Measurements from ENCODE around the gene FBRSL1.

The FBRSL1 gene

DNA sequence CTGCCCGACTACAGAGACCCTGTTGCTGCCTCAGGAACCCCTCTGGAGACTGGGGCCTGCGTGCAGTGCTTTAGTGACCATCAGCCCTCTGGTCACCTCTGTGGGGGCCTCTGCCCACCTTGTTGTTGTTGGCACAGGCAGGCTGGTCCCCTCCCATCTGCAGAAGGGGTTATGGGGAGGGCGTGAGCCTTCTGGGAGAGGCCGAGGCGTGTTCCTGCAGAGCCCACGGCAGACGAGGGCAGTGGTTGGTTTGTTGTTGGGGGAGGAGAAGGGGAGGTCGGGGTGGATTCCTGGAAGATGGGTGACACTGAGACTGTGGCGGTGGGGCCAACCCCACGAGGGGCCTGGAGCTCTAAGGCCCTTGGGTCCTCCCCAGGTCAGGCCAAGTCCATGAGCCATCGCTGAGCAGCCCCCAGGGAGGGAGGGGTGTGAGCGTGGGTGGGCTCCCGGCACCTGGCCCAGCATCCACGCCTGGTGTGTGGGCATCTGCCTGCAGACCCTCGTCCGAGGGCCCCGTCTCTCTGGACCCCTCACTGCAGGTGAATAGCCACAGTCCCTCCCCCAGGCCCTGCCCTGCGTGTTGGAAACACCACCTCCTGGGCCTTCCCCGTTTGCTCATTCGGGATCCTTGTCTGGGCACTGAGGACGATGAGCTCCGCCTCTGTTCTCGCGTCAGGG is 23.6 kb downstream of the FBRSL1 start:
- DNase-seq, result no peak

GRCh38 chr12:132514216-132514820 is 24.4 kb downstream of the FBRSL1 start:
- no peak for DNase-seq

DNA sequence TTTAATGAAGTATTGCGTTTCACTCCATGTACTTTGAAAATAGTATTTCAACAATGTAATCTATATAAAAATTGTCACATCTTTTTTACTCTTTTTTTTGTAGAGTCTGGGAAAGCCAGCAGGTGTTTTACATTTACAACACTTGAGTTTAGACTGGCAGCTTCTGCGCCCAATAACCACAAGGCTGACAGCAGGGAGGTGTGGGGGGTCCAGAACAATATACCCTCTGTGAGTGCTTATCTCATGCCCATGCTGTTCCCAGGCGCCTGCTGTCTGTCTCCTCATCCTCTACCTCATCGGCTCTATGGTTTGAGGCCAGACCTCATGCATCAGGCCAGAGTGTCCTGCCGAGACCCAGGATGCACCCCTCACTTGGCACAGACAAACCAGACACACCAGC is 24.9 kb downstream of the FBRSL1 start:
- no peak for DNase-seq

DNA sequence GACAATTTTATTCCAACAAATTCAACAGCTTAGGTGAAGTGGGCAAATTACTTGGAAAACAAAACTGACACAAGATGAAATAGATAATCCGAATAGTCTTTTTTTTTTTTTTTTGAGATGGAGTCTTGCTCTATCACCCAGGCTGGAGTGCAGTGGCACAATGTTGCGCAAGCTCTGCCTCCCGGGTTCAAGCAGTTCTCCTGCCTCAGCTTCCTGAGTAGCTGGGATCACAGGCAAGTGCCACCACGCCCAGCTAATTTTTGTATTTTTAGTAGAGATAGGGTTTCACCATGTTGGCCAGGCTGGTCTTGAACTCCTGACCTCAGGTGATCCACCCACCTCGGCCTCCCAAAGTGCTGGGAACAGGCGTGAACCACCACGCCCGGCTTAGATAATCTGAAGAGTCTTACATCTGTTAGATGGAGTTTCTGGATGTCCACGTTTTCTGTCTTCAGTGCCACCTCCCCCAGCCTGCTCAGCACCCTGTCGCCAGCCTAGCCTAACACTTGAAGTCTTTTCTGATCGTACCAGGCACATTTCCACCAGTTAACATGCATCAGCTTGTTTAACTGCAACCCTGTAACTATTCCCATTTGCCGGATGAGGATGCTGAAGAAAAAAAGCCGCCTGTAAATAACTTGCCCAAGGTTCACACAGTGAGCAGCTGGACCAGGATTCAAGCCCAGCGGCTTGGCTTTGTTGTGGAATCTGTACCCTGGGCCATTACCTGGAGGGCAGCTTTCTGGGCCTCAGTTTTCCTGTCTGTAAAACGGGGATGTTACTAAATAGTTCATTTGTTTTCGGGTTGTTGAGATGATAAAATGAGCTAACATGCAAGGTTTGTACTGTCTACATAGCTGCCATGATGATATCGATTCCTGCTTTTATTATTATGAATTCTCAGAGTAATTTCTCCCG is 26.4 kb downstream of the FBRSL1 start:
- no peak for DNase-seq

- DNase-seq, result no peak
Measured at GRCh38 chr12:132517013-132517739, 27.2 kb downstream of the FBRSL1 start.

- DNase-seq, result no peak
Measured at GRCh38 chr12:132517740-132518100, 27.8 kb downstream of the FBRSL1 start.

GRCh38 chr12:132518354-132518992 is 28.5 kb downstream of the FBRSL1 start:
- DNase-seq, result no peak

DNA sequence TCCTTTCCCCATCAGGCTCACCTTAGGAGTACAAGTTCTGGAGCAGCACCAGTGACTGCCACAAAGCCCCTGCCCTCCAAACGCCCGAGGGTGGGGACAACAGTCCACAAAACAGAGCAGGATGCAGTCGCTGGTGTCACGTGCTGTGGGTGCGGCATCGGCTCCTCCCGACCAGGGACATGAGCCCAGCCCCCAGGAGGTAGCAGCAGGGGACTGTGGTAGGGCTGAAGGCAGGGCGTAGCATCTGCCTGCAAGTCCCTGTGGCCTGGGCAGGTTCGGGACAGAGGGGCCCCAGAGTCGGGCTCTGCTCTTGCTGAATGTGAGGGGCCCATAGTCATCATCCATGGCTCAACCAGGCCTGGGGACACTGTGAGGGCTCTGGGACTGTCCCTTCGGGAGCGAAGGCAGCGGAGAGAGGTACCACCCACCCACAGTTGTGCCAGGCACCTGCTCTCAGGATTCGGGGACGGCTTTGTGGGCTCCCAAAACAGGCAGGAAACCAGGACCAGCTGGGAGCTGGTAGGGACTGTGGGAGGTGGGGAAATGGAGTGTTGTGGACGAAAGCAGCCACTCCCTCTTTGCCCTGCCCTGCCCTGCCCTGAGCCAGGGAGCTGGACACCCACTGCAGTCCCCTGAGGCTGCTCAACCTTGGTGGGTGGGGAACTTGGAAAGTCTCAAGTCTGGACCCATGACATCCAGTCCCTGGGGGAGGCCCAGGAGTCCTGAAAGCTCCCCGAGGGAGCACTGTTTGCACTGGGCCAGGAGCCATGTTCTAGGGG is 30.7 kb downstream of the FBRSL1 start:
- no peak for DNase-seq

DNA sequence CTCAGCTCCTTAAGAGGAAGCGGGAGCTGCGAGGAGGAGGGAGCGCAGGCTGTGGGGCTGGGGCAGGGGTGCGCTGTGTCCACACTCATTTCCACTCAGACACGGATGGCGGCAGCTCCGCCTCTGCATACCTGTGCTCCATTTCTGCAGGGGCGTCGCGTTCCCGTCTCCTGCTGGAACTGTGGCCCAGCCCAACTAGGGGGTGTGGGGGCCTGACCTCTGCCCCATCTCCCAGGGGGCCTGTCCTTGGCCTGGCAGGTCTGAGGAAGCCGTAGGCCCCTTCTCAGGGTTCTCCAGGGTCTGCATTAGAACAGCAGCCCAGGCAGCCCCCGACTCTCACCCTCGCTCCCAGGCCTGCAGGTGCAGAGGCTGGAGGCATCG is 31.2 kb downstream of the FBRSL1 start:
- no peak for DNase-seq

GRCh38 chr12:132521712-132522292 is 31.9 kb downstream of the FBRSL1 start:
- DNase-seq, result no peak

DNA sequence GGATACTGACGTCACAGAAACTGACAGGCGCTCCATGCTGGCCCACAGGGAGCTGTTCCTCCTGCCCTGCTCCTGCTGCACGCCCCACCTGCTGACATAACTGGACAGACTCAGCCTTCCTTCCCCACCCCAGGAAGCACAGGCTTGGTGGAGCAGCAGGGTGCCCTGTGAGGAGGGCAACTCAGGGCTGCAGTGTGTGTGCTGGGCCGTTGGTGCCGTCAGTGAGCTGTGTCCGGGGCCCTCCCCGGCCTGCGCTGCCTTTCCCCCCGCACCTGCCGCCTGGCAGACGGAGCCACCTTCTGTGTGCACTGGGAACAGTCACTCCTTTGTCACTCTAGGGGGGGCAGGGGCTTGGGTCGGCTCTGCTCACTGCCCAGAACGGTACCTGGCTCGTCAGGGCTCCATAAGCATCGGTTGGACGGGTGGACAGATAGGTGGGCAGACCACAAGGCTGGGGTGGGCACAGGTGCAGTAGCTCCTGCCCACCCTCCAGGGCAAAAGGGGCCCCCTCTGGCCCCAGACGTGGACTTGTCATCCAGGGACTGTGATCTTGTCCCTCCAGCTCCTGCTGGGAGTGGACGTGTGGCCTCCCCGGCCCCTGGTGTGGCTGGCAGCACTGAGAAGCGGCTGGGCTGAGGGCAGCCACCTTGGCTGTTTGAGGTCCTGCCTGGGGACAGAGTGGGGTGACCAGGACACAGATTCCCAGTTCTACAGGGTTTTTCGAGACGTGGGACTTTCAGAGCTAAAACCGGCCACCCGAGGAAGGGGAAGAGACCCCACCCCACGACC is 32.8 kb downstream of the FBRSL1 start:
- DNase-seq, result no peak

DNA sequence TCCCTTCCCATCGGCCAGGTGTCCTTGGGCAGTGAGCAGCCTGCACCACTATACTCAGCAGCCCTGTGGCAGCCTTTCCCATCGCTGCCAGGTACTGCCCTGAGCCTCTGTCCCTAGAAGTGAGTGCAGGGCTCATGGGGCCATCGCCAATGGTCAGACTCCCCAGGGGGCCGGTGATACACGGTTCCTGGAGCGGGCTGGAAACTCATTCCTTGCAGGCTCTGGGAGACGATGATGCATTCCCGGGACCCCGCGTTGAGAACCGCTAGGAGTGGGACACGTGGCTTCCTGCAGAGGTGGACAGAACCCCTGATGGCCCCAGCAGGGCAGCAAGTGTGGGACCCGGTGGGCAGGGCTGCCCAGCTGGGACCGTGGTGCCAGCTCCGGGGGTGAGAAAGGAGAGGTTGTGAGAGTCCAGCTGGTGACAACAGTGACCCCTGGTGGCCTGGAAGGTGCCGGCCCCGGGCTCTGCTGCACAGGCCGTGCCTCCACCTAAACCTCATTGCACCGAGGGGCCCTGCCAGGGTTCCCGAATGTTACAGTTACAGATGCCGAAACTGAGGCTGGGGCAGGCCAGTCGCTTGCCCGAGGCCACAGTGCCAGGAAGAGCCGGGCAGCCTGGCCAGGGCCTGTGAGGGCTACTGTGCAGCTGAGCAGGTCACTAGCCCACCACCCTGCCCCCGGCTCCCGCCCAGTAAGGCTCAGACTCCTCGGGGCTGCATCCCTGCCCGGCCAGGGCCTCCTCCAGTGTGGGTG is 33.8 kb downstream of the FBRSL1 start:
- DNase-seq, result peak in 5 of 6 experiments; percentile 59 to 79 (median 63)

GRCh38 chr12:132524405-132524804 is 34.5 kb downstream of the FBRSL1 start:
- DNase-seq, result no peak

GRCh38 chr12:132525011-132525832 is 35.3 kb downstream of the FBRSL1 start:
- DNase-seq, result no peak

DNA sequence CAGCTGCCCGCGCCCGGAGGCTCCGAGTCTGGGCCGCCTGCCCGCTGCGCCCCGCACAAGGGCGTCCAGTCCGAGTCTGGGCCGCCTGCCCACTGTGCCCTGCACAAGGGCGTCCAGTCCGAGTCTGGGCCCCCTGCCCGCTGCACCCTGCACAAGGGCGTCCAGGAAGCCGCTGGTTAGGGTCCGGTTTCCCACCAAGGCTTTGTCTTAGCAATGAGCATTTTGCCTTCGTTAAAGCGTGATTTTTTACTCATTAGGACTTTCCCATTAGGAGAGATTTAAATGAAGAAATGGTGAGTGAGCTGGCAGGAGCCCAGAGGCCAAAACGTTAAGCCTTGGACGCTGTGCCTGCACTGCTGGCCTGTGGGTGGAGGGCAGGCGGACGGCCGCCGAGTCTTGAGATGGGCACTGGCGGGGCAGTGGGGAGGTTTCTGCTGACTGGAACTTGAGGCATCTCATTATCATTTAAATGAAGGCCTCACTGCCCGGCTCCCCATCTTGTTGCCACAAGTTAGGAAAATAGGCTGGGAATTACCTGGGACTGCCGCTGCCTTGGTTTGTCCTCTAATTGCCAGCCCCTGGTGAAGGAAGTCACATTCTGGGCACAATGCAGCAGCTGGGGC is 36.0 kb downstream of the FBRSL1 start:
- no peak for DNase-seq

DNA sequence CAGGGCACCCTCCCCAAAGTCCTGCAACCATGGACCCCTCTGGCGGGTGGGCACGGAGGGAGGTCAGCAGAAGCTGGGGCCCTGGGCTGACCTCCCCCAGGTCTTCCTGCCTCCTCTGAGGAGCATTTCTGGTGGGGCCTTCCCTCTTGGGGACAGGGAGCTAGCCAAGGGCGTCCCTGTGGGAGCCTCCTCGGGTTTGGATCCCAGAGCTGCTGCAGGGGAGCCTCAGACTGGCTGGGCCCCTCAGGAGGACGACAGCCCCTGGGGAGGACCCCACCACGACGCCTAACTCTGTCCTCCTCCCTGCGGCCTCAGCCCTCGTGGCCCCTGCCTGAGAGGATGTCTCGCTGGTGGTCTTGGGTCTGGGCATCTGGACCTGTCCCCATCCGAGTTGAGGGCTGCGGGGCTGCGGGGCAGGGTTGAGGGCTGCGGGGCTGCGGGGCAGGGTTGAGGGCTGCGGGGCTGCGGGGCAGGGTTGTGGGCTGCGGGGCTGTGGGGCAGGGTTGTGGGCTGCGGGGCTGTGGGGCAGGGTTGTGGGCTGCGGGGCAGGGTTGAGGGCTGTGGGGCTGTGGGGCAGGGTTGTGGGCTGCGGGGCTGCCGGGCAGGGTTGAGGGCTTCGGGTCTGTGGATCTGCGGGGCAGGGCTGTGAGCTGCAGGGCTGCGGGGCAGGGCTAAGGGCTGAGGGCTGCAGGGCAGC is 37.4 kb downstream of the FBRSL1 start:
- DNase-seq, result no peak

- DNase-seq, result no peak
Measured at GRCh38 chr12:132527883-132528264, 37.9 kb downstream of the FBRSL1 start.

DNA sequence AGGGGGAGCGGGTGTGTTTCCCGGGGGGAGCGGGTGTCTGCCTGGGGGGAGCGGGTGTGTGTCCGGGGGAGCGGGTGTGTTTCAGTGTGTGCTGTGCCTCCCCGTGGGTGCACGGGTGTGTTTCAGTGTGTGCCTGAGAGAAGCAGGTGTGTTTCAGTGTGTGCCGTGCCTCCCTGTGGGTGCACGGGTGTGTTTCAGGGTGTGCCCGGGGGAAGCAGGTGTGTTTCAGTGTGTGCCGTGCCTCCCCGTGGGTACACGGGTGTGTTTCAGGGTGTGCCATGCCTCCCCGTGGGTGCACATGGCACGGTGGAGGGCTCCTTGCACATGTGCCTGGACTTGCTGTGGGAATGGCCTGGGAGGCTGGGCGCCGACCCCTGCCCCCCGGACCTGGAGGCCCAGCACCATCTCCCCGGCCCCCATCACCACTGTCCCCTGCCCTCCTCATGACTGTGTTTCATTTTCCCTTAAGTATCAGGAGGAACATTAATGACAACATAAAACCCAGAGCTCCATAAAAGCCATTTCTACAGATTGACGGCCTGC is 38.7 kb downstream of the FBRSL1 start:
- DNase-seq, result no peak
